WERI-Rb-1 (cell line): ENCODE results near the gene DAB2IP.

Experiments used
- DNase-seq: peaks from one replicate; pipeline ENCODE4 v3.0.0-alpha.2; 2020
- H3K27ac ChIP-seq: fragments of 250-450 bp; sonication (Bioruptor Pico); 2 replicates; pipeline ENCODE4 v1.5.1; 2020; ENCODE audit warnings: mild to moderate bottlenecking, moderate library complexity
- H3K27me3 ChIP-seq: fragments of 250-450 bp; sonication (Bioruptor Pico); 2 replicates; pipeline ENCODE4 v1.5.1; 2021; ENCODE audit warnings: mild to moderate bottlenecking, low read depth, moderate library complexity; ENCODE audit not compliant: insufficient read depth, severe bottlenecking
- H3K36me3 ChIP-seq: fragments of 250-450 bp; sonication (Bioruptor Pico); 2 replicates; pipeline ENCODE4 v1.5.1; 2020; ENCODE audit warnings: mild to moderate bottlenecking, moderate library complexity
- H3K4me3 ChIP-seq: 2 replicates; pipeline ENCODE4 v1.5.1; 2011; ENCODE audit warnings: low read depth, mild to moderate bottlenecking, control low read depth, low read length
- H3K9me3 ChIP-seq: fragments of 250-450 bp; sonication (Bioruptor Pico); 2 replicates; pipeline ENCODE4 v1.5.1; 2021; ENCODE audit warnings: mild to moderate bottlenecking, moderate library complexity; ENCODE audit not compliant: severe bottlenecking
- TF ChIP-seq, protein P1 (sequence below): IDR thresholded peaks from 2 replicates; pipeline ENCODE4 v1.5.1; 2011; ENCODE audit warnings: low read depth, mild to moderate bottlenecking, control low read depth, inconsistent platforms, low read length

DAB2IP gene

DNA sequence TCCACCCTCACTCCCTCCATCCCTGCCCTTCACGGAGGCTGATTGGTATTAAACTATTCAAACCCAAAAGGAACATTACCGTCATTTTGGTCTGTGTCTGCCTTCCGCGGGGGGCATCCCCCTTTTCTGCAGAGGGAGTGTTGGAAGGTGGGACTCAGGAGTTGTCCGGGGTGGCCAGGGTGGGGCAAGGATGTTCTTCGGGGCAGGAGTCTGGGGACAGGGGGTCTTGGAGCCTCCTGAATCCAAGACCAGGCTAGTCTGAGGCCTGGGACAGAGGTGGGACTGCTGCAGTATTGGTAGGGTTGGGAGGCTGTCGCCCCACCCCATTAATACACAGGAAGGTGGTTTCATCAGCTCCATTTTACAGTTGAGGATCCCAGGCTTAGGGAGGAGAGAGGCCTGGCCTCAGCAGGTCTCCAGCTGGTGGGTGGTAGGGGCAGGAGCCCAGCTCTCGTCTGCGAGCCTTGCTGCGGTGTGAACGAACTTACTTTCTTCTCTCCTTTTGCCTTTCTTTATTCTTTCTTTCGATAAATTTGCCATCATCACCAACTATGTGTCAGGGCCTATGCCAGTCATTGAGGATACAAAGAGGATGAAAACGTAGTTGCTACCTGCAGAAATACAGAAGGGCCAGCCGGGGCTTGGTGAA lies 33.8 kb downstream of the DAB2IP start:
- no peak for DNase-seq
- TF ChIP-seq, protein P1, sequence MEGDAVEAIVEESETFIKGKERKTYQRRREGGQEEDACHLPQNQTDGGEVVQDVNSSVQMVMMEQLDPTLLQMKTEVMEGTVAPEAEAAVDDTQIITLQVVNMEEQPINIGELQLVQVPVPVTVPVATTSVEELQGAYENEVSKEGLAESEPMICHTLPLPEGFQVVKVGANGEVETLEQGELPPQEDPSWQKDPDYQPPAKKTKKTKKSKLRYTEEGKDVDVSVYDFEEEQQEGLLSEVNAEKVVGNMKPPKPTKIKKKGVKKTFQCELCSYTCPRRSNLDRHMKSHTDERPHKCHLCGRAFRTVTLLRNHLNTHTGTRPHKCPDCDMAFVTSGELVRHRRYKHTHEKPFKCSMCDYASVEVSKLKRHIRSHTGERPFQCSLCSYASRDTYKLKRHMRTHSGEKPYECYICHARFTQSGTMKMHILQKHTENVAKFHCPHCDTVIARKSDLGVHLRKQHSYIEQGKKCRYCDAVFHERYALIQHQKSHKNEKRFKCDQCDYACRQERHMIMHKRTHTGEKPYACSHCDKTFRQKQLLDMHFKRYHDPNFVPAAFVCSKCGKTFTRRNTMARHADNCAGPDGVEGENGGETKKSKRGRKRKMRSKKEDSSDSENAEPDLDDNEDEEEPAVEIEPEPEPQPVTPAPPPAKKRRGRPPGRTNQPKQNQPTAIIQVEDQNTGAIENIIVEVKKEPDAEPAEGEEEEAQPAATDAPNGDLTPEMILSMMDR: no peak
- H3K36me3 ChIP-seq: peaks cover 57% of the 10 kb centered on the region
- no peaks in the 10 kb centered on the region for H3K9me3 ChIP-seq
- H3K27me3 ChIP-seq: no peaks in the 10 kb centered on the region
- no peak overlapping the region; the same call in 1 of the 2 replicates for H3K27ac ChIP-seq
- H3K4me3 ChIP-seq: no peak overlapping the region

DNA sequence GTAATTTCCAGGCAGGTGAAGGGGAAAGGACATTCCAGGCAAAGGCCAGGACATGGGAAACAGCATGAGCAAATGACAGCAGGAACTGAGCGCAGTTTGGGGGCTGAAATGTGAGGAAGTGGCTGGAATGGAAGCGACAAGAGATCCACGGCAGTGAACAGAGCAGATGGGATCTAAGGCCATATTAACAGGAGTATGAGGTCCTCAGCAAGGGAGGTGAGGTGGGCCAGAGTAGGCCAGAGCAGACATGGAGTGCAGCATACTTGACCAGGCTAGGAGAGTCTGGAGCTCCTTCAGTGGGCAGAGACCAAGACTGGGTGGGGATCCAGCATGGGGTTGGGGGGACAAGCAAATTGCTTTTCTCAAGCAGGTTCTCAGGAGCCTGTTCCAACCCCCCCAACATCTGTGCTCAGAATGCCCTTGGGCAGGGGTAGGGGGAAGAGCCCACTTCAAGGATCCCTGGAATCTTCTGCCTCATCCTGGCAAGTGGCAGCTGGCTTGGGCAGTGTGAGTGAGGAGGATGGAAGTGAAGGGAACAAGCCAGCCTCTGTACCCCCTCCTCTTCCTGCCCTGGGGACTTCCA lies 34.5 kb downstream of the DAB2IP start:
- Histone ChIP-seq H3K4me3 (no peak overlapping the region), H3K27ac (no peak overlapping the region), H3K27me3 (no peaks in the 10 kb centered on the region), H3K9me3 (no peaks in the 10 kb centered on the region), H3K36me3 (peaks cover 54% of the 10 kb centered on the region)
- TF ChIP-seq, protein P1: no peak
- no peak for DNase-seq

DNA sequence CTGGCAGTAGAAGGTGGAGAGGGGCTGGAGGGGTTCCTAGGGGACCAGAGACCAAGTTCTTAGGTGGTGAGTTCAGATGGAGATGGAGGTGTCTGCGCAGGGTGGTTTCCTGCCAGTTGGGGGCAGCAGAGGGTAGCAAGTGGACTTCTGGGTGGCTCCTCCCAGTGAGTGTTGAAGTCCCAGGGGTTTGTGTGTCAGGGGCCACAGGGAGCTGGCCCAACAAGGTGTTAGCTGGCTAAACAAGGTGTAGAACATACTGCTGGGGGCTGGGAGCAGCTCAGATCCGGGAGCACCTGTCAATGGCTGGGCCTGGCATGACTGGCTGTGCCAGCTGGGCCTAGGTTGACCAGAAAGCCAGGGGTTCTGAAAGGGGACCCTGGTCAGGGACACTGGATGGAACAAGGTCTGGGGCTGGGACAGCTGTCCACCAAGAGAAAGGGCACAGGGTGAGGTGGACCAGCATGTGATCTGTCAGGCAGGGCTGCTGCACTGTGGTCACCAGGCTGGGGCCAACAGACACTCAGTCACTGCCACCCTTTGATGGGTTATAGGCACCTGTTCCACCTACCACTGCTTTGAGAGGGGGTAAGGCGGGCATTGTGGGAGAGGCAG lies 35.6 kb downstream of the DAB2IP start:
- H3K9me3 ChIP-seq: no peaks in the 10 kb centered on the region
- TF ChIP-seq, protein P1: peak; percentile 99
- peaks cover 42% of the 10 kb centered on the region for H3K36me3 ChIP-seq
- H3K27ac ChIP-seq: no peak overlapping the region
- peak; percentile 88 for DNase-seq
- no peaks in the 10 kb centered on the region for H3K27me3 ChIP-seq
- no peak overlapping the region for H3K4me3 ChIP-seq

DNA sequence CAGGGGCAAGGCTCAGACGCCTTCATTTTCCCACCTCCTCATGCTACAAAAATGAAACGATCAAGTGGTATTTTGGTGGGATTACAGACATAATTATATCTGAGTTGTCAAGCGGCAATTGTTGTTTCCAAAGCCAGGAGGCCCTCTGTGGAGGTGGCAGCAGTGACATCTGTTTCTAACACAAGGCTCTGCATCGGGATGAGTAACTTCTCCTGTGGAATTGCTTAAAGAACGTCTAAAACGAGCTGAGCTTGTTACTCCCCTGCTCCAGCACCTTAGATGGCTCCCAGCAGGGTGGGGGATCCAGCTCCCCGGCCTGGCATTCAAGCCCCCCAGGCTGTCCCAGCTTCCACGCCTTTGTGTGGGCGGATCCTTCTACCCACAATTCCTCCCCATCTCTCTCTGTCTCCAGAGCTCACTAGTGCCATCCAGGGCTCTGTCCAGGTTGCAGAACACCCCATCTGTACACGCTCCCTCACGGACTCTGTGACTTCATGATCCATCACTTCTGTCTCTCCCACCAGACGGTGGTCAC lies 36.8 kb downstream of the DAB2IP start:
- Histone ChIP-seq H3K9me3 (no peaks in the 10 kb centered on the region), H3K36me3 (peaks cover 35% of the 10 kb centered on the region), H3K4me3 (no peak overlapping the region), H3K27me3 (no peaks in the 10 kb centered on the region), H3K27ac (no peak overlapping the region; the same call in 1 of the 2 replicates)
- TF ChIP-seq, protein P1: 0 out of 2 replicates have a peak, but pooled peaks have one; percentile 2
- no peak for DNase-seq

DNA sequence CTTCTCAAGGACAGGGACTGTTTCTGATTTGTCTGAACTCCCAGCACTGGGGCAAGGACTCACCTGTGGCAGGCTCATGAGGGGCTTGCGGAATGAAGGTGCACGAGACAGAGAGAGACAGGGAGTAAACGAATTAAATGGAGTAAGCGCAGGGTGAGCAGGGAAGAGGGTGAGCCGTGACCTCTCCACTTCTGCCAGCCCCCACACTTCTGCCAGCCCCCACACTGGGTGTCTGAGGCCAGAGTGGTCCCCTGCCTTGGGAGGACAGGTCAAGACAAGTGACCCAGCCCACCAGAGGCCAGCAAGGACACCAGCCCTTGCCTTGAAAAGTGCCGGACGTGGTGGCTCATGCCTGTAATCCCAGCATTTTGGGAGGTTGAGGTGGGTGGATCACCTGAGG lies 37.2 kb downstream of the DAB2IP start:
- Histone ChIP-seq H3K36me3 (peaks cover 31% of the 10 kb centered on the region), H3K27me3 (no peaks in the 10 kb centered on the region), H3K9me3 (no peaks in the 10 kb centered on the region), H3K27ac (no peak overlapping the region), H3K4me3 (no peak overlapping the region)
- TF ChIP-seq, protein P1: no peak
- no peak for DNase-seq
